HL-60 (cell line): ENCODE results near the gene ASCC1.

ENCODE experiments used
- REST ChIP-seq: IDR thresholded peaks from 2 replicates; pipeline ENCODE4 v1.6.1; 2012; ENCODE audit warnings: low read depth; ENCODE audit not compliant: insufficient replicate concordance
- SPI1 ChIP-seq: IDR thresholded peaks from 2 replicates; pipeline ENCODE4 v1.6.1; 2012; ENCODE audit warnings: low read depth, mild to moderate bottlenecking, borderline replicate concordance
- TF ChIP-seq, protein P1 (sequence below): IDR thresholded peaks from one replicate; pipeline ENCODE4 v1.5.1; 2011; ENCODE audit warnings: low read length, control low read depth, inconsistent platforms; ENCODE audit not compliant: insufficient read depth

DNA sequence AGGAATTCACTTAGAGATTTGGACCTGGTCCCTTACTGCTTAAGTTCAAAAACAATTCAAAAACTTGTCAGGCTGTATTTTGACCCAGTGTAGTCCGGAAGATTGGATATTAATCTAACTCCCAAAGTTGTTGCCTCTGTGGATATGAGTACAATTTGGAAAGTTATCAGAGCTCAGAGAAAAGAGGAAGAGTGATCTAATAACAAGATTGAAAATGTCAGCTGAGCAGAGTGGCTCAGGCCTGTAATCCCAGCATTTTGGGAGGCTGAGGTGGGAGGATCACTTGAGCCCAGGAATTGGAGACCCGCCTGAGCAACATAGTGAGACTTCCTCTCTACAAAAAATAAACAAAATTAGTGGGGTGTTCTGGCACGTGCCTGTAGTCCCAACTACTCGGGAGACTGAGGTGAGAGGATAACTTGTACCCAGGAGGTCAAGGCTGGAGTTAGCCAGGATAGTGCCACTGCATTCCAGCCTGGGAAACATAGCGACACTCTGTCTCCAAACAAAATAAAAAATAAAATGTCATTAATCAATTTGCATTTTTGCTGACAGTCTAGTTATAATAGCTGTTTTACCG lies 3.2 kb upstream of the ASCC1 start:
- TF ChIP-seq, protein P1, sequence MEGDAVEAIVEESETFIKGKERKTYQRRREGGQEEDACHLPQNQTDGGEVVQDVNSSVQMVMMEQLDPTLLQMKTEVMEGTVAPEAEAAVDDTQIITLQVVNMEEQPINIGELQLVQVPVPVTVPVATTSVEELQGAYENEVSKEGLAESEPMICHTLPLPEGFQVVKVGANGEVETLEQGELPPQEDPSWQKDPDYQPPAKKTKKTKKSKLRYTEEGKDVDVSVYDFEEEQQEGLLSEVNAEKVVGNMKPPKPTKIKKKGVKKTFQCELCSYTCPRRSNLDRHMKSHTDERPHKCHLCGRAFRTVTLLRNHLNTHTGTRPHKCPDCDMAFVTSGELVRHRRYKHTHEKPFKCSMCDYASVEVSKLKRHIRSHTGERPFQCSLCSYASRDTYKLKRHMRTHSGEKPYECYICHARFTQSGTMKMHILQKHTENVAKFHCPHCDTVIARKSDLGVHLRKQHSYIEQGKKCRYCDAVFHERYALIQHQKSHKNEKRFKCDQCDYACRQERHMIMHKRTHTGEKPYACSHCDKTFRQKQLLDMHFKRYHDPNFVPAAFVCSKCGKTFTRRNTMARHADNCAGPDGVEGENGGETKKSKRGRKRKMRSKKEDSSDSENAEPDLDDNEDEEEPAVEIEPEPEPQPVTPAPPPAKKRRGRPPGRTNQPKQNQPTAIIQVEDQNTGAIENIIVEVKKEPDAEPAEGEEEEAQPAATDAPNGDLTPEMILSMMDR: no peak
- TF ChIP-seq REST (no peak), SPI1 (peak; percentile 57; the same call in 1 of the 2 replicates)
